Vagina (tissue), 2 donors: ENCODE data around the gene FAM171A1.
"Not testable (repeated sequence)": the region's sequence is repeated elsewhere in the genome, so short reads cannot be mapped to it uniquely, and the experiment has no call there.

Experiments
- POLR2A ChIP-seq, 2 donors: fragments of 450-650 bp; IDR thresholded peaks; one replicate each; pipeline ENCODE4 v1.6.1; 2017; ENCODE audit warnings: antibody characterized with exemption in 2 of 2, mild to moderate bottlenecking in 2 of 2, moderate library complexity in 2 of 2
- POLR2AphosphoS5 ChIP-seq, 2 donors: sonication (generic); formaldehyde crosslinking; IDR thresholded peaks; one replicate each; pipeline ENCODE4 v1.9.0; 2017; ENCODE audit warnings: antibody characterized with exemption in 2 of 2, mild to moderate bottlenecking in 2 of 2, low read depth in 1 of 2; ENCODE audit not compliant: insufficient read depth in 1 of 2
- TF ChIP-seq, protein P1 (sequence below), 3 experiments: fragments of 450-650 bp in 2 of 3; fragments of 200-600 bp in 1 of 3; sonication (generic) in 1 of 3; IDR thresholded peaks; one replicate each; pipeline ENCODE4 v1.5.1; 2017 to 2019; ENCODE audit warnings: antibody characterized with exemption in 3 of 3, mild to moderate bottlenecking in 2 of 3, moderate library complexity in 2 of 3

DNA sequence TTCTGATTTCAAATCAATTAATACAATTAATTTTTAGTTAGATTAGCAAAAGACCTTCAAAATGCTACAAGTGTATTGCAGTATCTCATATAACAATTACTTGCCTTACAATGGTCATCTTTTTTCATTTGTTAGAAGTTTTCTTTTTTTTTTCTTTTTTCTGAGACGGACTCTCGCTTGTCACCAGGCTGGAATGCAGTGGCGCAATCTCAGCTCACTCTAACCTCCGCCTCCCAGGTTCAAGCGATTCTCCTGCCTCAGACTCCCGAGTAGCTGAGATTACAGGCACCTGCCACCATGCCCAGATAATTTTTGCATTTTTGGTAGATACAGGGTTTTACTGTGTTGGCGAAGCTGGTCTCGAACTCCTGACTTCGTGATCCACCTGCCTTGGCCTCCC lies 95.0 kb downstream of the FAM171A1 start:
- TF ChIP-seq POLR2AphosphoS5 (IDR thresholded peaks at IDR 0.05; ENCODE audit: insufficient read depth in 1 of 2, low read depth in 1 of 2); POLR2A (IDR thresholded peaks at IDR 0.05): not testable (repeated sequence)
- TF ChIP-seq, protein P1, sequence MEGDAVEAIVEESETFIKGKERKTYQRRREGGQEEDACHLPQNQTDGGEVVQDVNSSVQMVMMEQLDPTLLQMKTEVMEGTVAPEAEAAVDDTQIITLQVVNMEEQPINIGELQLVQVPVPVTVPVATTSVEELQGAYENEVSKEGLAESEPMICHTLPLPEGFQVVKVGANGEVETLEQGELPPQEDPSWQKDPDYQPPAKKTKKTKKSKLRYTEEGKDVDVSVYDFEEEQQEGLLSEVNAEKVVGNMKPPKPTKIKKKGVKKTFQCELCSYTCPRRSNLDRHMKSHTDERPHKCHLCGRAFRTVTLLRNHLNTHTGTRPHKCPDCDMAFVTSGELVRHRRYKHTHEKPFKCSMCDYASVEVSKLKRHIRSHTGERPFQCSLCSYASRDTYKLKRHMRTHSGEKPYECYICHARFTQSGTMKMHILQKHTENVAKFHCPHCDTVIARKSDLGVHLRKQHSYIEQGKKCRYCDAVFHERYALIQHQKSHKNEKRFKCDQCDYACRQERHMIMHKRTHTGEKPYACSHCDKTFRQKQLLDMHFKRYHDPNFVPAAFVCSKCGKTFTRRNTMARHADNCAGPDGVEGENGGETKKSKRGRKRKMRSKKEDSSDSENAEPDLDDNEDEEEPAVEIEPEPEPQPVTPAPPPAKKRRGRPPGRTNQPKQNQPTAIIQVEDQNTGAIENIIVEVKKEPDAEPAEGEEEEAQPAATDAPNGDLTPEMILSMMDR (IDR thresholded peaks at IDR 0.05), result not testable (repeated sequence)
